OCI-LY3 (cell line): Measurements from ENCODE around the gene SH3YL1.

ENCODE experiments used
- H2AFZ ChIP-seq: fragments of 200-600, 300-600 bp; shearing (Covaris generic); 2 replicates; pipeline ENCODE4 v1.6.0; 2014; ENCODE audit warnings: antibody characterized with exemption, low read depth, low read length
- H3K27ac ChIP-seq: fragments of 200-600, 300-600 bp; sonication (generic); 2 replicates; pipeline ENCODE4 v1.5.1; 2014; ENCODE audit warnings: mild to moderate bottlenecking, low read length, moderate library complexity, mixed read lengths
- H3K27me3 ChIP-seq: fragments of 200-600, 300-600 bp; sonication (generic); 2 replicates; pipeline ENCODE4 v1.6.1; 2014; ENCODE audit warnings: low read depth, low read length, mixed read lengths
- H3K36me3 ChIP-seq: fragments of 200-600, 300-600 bp; sonication (generic); replicated peaks from 2 replicates; pipeline ENCODE3; 2014; ENCODE audit warnings: low read depth, low read length, mixed read lengths
- H3K4me1 ChIP-seq: fragments of 300-600, 200-600 bp; sonication (generic); 2 replicates; pipeline ENCODE4 v1.6.1; 2014; ENCODE audit warnings: low read length, mixed read lengths
- H3K4me2 ChIP-seq: fragments of 200-600, 300-600 bp; sonication (generic); 2 replicates; pipeline ENCODE4 v1.6.1; 2014; ENCODE audit warnings: low read length, mixed read lengths
- H3K4me3 ChIP-seq: fragments of 300-600, 200-600 bp; sonication (generic); 2 replicates; pipeline ENCODE4 v1.5.1; 2014; ENCODE audit warnings: antibody characterized with exemption, mild to moderate bottlenecking, low read length, moderate library complexity
- H3K79me2 ChIP-seq: fragments of 300-600, 200-600 bp; shearing (Covaris generic); 2 replicates; pipeline ENCODE4 v1.6.1; 2014; ENCODE audit warnings: mild to moderate bottlenecking, low read length, mixed read lengths
- H3K9ac ChIP-seq: fragments of 300-600, 200-600 bp; shearing (Covaris generic); 2 replicates; pipeline ENCODE4 v1.6.0; 2014; ENCODE audit warnings: mild to moderate bottlenecking, low read length, moderate library complexity
- H3K9me3 ChIP-seq: fragments of 200-600, 300-600 bp; shearing (Covaris generic); 2 replicates; pipeline ENCODE4 v1.6.1; 2014; ENCODE audit warnings: low read length, mixed read lengths; ENCODE audit not compliant: insufficient read depth
- H4K20me1 ChIP-seq: fragments of 200-600, 300-600 bp; sonication (generic); 2 replicates; pipeline ENCODE4 v1.6.1; 2016; ENCODE audit warnings: low read length, mixed read lengths; ENCODE audit not compliant: insufficient read depth
- EZH2phosphoT487 ChIP-seq: fragments of 200-600 bp; shearing (Covaris generic); IDR thresholded peaks from 2 replicates; pipeline ENCODE4 v1.6.1; 2018; ENCODE audit warnings: antibody characterized with exemption, mixed run types, low read depth
- TF ChIP-seq, protein P1 (sequence below): fragments of 200-600, 300-600 bp; sonication (generic); IDR thresholded peaks from 2 replicates; pipeline ENCODE4 v1.5.1; 2014; ENCODE audit warnings: antibody characterized with exemption, low read length, low read depth

The SH3YL1 gene

DNA sequence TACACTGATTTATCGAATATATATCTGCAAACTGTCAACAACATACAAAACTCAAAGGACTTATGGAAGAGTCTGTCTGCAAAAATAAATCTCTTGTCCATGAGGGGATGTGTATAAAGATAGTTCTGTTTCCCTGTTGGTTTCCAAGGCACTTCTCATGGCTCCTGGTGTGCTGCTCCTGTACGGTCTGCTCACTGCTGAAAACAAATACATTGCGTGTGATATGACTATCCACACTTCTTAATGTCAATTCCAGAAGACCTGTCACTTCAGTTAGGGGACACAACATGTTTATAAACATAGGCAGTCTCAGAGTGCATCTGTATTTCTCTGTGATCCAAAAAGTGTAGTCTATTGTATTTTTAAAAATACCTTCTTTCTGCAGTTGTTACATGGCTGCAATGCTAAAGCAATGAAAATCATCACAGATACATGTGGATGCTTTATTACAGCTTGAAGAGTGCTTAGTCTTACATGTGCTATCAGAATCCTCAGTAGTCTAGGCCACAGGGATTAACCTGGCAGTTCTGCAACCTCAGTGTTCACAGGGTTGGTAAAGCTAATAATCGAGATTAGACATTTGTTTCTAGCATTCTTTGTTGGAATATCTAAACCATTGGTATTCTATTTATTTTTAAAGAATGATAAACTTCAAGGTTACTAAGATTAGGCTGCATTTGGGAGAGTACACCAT, 16.3 kb upstream of the SH3YL1 start:
- TF ChIP-seq EZH2phosphoT487: no peak
- TF ChIP-seq, protein P1, sequence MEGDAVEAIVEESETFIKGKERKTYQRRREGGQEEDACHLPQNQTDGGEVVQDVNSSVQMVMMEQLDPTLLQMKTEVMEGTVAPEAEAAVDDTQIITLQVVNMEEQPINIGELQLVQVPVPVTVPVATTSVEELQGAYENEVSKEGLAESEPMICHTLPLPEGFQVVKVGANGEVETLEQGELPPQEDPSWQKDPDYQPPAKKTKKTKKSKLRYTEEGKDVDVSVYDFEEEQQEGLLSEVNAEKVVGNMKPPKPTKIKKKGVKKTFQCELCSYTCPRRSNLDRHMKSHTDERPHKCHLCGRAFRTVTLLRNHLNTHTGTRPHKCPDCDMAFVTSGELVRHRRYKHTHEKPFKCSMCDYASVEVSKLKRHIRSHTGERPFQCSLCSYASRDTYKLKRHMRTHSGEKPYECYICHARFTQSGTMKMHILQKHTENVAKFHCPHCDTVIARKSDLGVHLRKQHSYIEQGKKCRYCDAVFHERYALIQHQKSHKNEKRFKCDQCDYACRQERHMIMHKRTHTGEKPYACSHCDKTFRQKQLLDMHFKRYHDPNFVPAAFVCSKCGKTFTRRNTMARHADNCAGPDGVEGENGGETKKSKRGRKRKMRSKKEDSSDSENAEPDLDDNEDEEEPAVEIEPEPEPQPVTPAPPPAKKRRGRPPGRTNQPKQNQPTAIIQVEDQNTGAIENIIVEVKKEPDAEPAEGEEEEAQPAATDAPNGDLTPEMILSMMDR: no peak
- H3K79me2 ChIP-seq: peaks cover 16% of the 10 kb centered on the region
- H3K9ac ChIP-seq: no peak overlapping the region
- H3K9me3 ChIP-seq: no peaks in the 10 kb centered on the region
- H3K4me1 ChIP-seq: peaks cover 6% of the 10 kb centered on the region
- peaks cover 12% of the 10 kb centered on the region for H4K20me1 ChIP-seq
- no peak overlapping the region for H2AFZ ChIP-seq
- no peak overlapping the region for H3K4me2 ChIP-seq
- peaks cover 61% of the 10 kb centered on the region for H3K36me3 ChIP-seq
- H3K27ac ChIP-seq: no peak overlapping the region
- H3K4me3 ChIP-seq: no peak overlapping the region
- no peaks in the 10 kb centered on the region for H3K27me3 ChIP-seq

DNA sequence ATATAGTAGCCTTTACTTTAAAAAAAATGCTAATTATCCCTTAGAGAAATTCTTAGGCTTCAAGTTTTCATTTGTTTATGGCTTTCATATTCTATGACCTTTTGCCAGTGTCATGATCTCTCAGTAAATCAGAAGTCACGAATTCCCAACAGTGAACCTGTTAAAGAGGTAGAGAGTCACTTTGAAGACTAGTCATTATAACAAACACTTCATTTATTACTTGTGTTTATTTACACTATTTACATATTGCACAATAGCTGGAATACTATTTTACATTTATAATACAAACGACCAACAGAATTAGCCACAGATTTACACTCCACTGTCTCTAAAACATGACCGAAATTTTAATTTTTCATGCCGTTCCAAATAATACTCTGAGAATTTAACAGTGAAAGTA, 15.5 kb upstream of the SH3YL1 start:
- no peak overlapping the region for H3K4me2 ChIP-seq
- H4K20me1 ChIP-seq: peaks cover 19% of the 10 kb centered on the region
- H2AFZ ChIP-seq: no peak overlapping the region
- H3K9me3 ChIP-seq: no peaks in the 10 kb centered on the region
- no peak overlapping the region for H3K27ac ChIP-seq
- no peaks in the 10 kb centered on the region for H3K27me3 ChIP-seq
- H3K79me2 ChIP-seq: peaks cover 23% of the 10 kb centered on the region
- H3K4me1 ChIP-seq: peaks cover 13% of the 10 kb centered on the region
- H3K36me3 ChIP-seq: peaks cover 67% of the 10 kb centered on the region
- no peak for TF ChIP-seq EZH2phosphoT487
- TF ChIP-seq, protein P1: no peak
- no peak overlapping the region for H3K4me3 ChIP-seq
- no peak overlapping the region for H3K9ac ChIP-seq

DNA sequence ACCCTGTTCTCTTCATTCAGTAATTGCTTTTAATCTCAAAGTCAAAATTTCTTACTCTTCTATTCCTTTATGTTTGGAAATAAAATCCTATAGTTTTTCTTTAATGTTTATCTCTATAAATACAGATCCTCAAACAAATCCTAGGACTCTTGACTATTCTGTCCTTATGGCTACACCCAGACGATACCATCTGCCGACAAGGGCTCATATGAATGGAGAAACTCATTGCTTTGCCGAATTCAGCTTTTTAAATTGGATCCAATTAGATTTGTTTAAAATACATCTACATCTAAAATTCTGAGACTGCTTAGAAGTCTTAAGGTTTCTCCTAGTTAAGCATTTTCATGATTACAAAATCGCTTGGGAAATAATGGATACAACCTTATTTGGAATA, 15.1 kb upstream of the SH3YL1 start:
- TF ChIP-seq EZH2phosphoT487: no peak
- TF ChIP-seq, protein P1: no peak
- Histone ChIP-seq H3K4me3 (no peak overlapping the region), H3K79me2 (peaks cover 27% of the 10 kb centered on the region), H2AFZ (no peak overlapping the region), H3K9me3 (no peaks in the 10 kb centered on the region), H4K20me1 (peaks cover 23% of the 10 kb centered on the region), H3K9ac (no peak overlapping the region), H3K36me3 (peaks cover 70% of the 10 kb centered on the region), H3K4me1 (peaks cover 14% of the 10 kb centered on the region), H3K27ac (no peak overlapping the region), H3K27me3 (no peaks in the 10 kb centered on the region), H3K4me2 (no peak overlapping the region)

DNA sequence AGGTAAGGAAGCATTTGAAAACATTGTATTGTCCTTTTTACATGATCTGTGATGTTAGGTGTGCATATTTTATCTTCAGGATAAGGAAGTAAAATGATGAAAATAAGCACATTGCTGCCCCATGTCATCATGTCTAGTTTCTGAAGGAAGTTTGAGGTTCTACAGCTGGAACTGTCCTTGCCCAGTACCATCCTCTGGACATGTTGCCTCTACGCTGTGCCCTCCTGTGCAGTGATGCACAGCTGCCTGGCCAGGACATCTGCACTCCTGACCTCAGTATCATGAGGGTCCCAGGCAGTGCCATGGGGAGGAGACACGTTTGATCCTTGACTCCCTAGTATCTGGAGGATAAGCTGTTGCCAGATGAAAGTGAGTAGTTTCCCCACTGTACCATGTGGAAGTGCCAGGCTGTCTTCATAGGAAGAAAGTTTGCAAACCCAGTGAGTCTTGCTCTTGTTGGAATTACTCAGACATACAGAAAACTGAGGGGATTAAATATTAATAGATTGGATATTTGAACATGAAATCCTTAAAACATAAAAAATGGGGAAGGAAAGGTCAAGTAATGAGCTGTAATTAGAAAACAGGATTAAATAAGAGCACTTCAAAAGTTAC, 14.6 kb upstream of the SH3YL1 start:
- Histone ChIP-seq H3K9ac (no peak overlapping the region), H3K36me3 (peaks cover 72% of the 10 kb centered on the region)

More for the DNA sequence above, 14.6 kb upstream of the SH3YL1 start:
- peaks cover 23% of the 10 kb centered on the region for H4K20me1 ChIP-seq
- H3K79me2 ChIP-seq: peaks cover 32% of the 10 kb centered on the region
- no peak overlapping the region for H3K4me2 ChIP-seq
- no peak overlapping the region for H3K4me3 ChIP-seq
- H3K27me3 ChIP-seq: no peaks in the 10 kb centered on the region
- H3K27ac ChIP-seq: no peak overlapping the region
- H3K9me3 ChIP-seq: no peaks in the 10 kb centered on the region
- no peak overlapping the region for H2AFZ ChIP-seq
- no peak for TF ChIP-seq EZH2phosphoT487
- TF ChIP-seq, protein P1: no peak
- H3K4me1 ChIP-seq: peaks cover 14% of the 10 kb centered on the region
